ENCODE results near the gene RTN3. TPM values are rescaled to one million over a fixed set of nuclear protein-coding genes. Genes with fewer than 3 reads are reported as not detected.

The RTN3 gene
- total and polyA plus RNA-seq, 9 of the 15 experiments (the other 6 are each of a cell fraction or from before 2014, with no cell fraction given), result 41.6 to 169 (median 93.5) TPM

DNA sequence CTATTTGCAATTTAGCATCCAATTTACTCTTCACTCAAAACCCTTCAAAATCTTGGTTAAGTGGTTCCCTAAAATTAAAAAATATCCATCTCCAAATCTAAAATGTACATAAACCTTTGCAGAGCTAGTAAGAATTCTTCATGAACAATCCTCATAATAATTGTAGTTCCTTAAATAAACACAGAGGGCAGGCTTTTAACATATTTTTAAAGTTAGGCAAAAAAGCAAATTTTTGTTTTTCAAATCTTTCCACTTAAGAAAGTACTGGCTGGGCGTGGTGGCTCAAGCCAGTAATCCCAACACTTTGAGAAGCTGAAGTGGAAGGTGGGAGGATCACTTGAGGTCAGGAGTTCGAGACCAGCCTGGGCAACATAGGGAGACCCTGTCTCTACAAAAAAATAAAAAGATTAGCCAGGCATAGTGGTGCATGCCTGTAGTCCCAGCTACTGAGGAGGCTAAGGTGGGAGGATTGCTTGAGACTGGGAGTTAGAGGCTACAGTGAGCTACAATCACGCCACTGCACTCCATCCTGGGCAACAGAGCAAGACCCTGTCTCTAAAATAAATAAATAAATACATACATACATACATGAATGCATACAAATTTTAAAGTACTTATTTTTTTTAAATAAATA lies 42.0 kb upstream of the RTN3 start:
- WGBS (ENCODE audit: insufficient coverage, low coverage, missing lambda C conversion rate), result 76% methylated on average over 3 of the region's 3 CpGs
- in situ Hi-C loops (cut with MboI), result no loop called here
- POLR2A ChIA-PET, result interaction anchor here (0.6 to 1.1 kb wide), 2 partner anchors 22 to 254 kb away, joined by 3 read pairs; no protein-coding TSS in a partner anchor
- DNase-seq (ENCODE audit: extremely low read depth in 1 of 4, low spot score in 3 of 4), result no peak
- H3K9ac ChIP-seq (ENCODE audit: insufficient read depth in 1 of 2, low read depth in 2 of 2, low read length in 2 of 2), result no peak overlapping the region
- no peaks in the 10 kb centered on the region for H3K4me1 ChIP-seq (replicated peaks in 1 of 2; ENCODE audit: control insufficient read depth in 2 of 2, insufficient read depth in 2 of 2, low read length in 2 of 2)
- H3K4me3 ChIP-seq, result no peak overlapping the region
- H3K27me3 ChIP-seq (ENCODE audit: control insufficient read depth in 2 of 2, insufficient read depth in 2 of 2, low read length in 2 of 2), result no peaks in the 10 kb centered on the region
- H3K9me1 ChIP-seq (ENCODE audit: control insufficient read depth, insufficient read depth, low read length), result no peaks in the 10 kb centered on the region
- H4K20me1 ChIP-seq (replicated peaks; ENCODE audit: control insufficient read depth, insufficient read depth, low read length), result no peaks in the 10 kb centered on the region
- CTCF ChIA-PET (ENCODE audit: low intra/inter-chr PET ratio), result interaction anchor here (0.7 to 1.3 kb wide), 2 partner anchors 87 to 161 kb away, joined by 3 to 4 read pairs; no protein-coding TSS in a partner anchor
- H2AFZ ChIP-seq (ENCODE audit: low read depth, low read length), result no peak overlapping the region
- no peak overlapping the region for H3K27ac ChIP-seq (ENCODE audit: extremely low read depth, low read depth, low read length)
- no TSS peak for BruUV-seq (replicated peaks)
- no peaks in the 10 kb centered on the region for H3K79me2 ChIP-seq (ENCODE audit: control insufficient read depth, insufficient read depth, low read length)
- no peaks in the 10 kb centered on the region for H3K9me3 ChIP-seq (replicated peaks; ENCODE audit: control insufficient read depth, insufficient read depth, low read depth, low read length)
- intact Hi-C loops (cut with micrococcal nuclease), result loop anchor here (5.0 kb wide), 2 partner anchors 47 to 98 kb away; no protein-coding TSS in a partner anchor
- H3K36me3 ChIP-seq (ENCODE audit: control insufficient read depth, insufficient read depth, low read length), result peaks cover 67% of the 10 kb centered on the region
- no peak overlapping the region for H3K4me2 ChIP-seq (ENCODE audit: insufficient read depth, low read length)
- ATAC-seq, result no peak; the same call in 2 of the 3 replicates
- no peak for FAIRE-seq
- TF ChIP-seq HMBOX1 (IDR thresholded peaks at IDR 0.05) (no peak), MYBL2 (IDR thresholded peaks at IDR 0.05; ENCODE audit: low read depth) (peak; percentile 27; the same call in 1 of the 2 replicates), MYBL2 (CRISPR knock-in tag; IDR thresholded peaks at IDR 0.05; ENCODE audit: borderline replicate concordance) (no peak), FOXM1 (IDR thresholded peaks at IDR 0.05; ENCODE audit: low read depth) (0 out of 2 replicates have a peak, but pooled peaks have one; percentile 25), FOXM1 (CRISPR knock-in tag; IDR thresholded peaks at IDR 0.05; ENCODE audit: low read depth) (no peak), THRB (CRISPR knock-in tag; conservative IDR thresholded peaks at IDR 0.05) (no peak), TBL1XR1 (IDR thresholded peaks at IDR 0.05; ENCODE audit: low read length in 2 of 2) (no peak), ZNF277 (CRISPR knock-in tag; IDR thresholded peaks at IDR 0.05; ENCODE audit: borderline replicate concordance) (no peak)
- TF ChIP-seq, protein P1, sequence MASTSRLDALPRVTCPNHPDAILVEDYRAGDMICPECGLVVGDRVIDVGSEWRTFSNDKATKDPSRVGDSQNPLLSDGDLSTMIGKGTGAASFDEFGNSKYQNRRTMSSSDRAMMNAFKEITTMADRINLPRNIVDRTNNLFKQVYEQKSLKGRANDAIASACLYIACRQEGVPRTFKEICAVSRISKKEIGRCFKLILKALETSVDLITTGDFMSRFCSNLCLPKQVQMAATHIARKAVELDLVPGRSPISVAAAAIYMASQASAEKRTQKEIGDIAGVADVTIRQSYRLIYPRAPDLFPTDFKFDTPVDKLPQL (IDR thresholded peaks at IDR 0.05; ENCODE audit: extremely low read depth, insufficient read length), result no peak
- TF ChIP-seq, protein P2, sequence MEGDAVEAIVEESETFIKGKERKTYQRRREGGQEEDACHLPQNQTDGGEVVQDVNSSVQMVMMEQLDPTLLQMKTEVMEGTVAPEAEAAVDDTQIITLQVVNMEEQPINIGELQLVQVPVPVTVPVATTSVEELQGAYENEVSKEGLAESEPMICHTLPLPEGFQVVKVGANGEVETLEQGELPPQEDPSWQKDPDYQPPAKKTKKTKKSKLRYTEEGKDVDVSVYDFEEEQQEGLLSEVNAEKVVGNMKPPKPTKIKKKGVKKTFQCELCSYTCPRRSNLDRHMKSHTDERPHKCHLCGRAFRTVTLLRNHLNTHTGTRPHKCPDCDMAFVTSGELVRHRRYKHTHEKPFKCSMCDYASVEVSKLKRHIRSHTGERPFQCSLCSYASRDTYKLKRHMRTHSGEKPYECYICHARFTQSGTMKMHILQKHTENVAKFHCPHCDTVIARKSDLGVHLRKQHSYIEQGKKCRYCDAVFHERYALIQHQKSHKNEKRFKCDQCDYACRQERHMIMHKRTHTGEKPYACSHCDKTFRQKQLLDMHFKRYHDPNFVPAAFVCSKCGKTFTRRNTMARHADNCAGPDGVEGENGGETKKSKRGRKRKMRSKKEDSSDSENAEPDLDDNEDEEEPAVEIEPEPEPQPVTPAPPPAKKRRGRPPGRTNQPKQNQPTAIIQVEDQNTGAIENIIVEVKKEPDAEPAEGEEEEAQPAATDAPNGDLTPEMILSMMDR (IDR thresholded peaks at IDR 0.05 in 2 of 3, conservative IDR thresholded peaks at IDR 0.05 in 1 of 3; ENCODE audit: insufficient read depth in 2 of 3, low read depth in 1 of 3, low read length in 3 of 3), result peak; percentile 12 to 57 (median 39); a peak in 4 of 6 replicates

Measured in K562 (cell line).